DOHH2 (cell line): Measurements from ENCODE around the gene SLC28A1.

Experiments
- H3F3A ChIP-seq: fragments of 200-600 bp; sonication (generic), shearing (Covaris generic); 2 replicates; pipeline ENCODE4 v1.6.0; 2016; ENCODE audit warnings: antibody characterized with exemption, mild to moderate bottlenecking; ENCODE audit not compliant: control insufficient read depth, insufficient read depth
- H3K27ac ChIP-seq: fragments of 200-600 bp; sonication (generic); 2 replicates; pipeline ENCODE4 v1.5.1; 2014; ENCODE audit warnings: low read depth, mild to moderate bottlenecking, low read length, moderate library complexity
- H3K27me3 ChIP-seq: fragments of 200-600 bp; sonication (generic); 2 replicates; pipeline ENCODE4 v1.6.1; 2014; ENCODE audit warnings: mild to moderate bottlenecking, low read length, mixed read lengths; ENCODE audit not compliant: control insufficient read depth
- H3K36me3 ChIP-seq: fragments of 200-600 bp; sonication (generic); 2 replicates; pipeline ENCODE4 v1.6.1; 2014; ENCODE audit warnings: mild to moderate bottlenecking, low read length, moderate library complexity, mixed read lengths; ENCODE audit not compliant: control insufficient read depth
- H3K4me1 ChIP-seq: fragments of 200-600 bp; sonication (generic); 2 replicates; pipeline ENCODE4 v1.6.1; 2014; ENCODE audit warnings: mild to moderate bottlenecking, low read length, mixed read lengths; ENCODE audit not compliant: control insufficient read depth
- H3K4me2 ChIP-seq: fragments of 200-600 bp; sonication (generic); 2 replicates; pipeline ENCODE4 v1.6.0; 2014; ENCODE audit warnings: mild to moderate bottlenecking, low read length, moderate library complexity
- H3K4me3 ChIP-seq: fragments of 200-600 bp; sonication (generic); 2 replicates; pipeline ENCODE4 v1.5.1; 2014; ENCODE audit warnings: mild to moderate bottlenecking, low read length, mixed read lengths
- H3K79me2 ChIP-seq: fragments of 200-600 bp; sonication (generic); 2 replicates; pipeline ENCODE4 v1.6.1; 2014; ENCODE audit warnings: mild to moderate bottlenecking, low read length, mixed read lengths; ENCODE audit not compliant: control insufficient read depth
- H3K9me2 ChIP-seq: fragments of 200-600 bp; sonication (generic); replicated peaks from 2 replicates; pipeline ENCODE4 v1.6.1; 2014; ENCODE audit warnings: mild to moderate bottlenecking, low read length, mixed read lengths; ENCODE audit not compliant: control insufficient read depth
- H3K9me3 ChIP-seq: fragments of 200-600 bp; sonication (generic); 2 replicates; pipeline ENCODE4 v1.6.1; 2014; ENCODE audit warnings: antibody characterized with exemption, low read length, mixed read lengths; ENCODE audit not compliant: control insufficient read depth, insufficient read depth
- H4K20me1 ChIP-seq: fragments of 200-600 bp; sonication (generic); 2 replicates; pipeline ENCODE4 v1.6.0; 2014; ENCODE audit warnings: low read depth, mild to moderate bottlenecking, antibody characterized with exemption, low read length, moderate library complexity; ENCODE audit not compliant: control insufficient read depth, insufficient read depth
- CTCF ChIP-seq: fragments of 200-600 bp; sonication (generic); IDR thresholded peaks from one replicate; pipeline ENCODE4 v1.5.1; 2014; ENCODE audit warnings: antibody characterized with exemption, mild to moderate bottlenecking, low read depth, low read length; ENCODE audit not compliant: poor library complexity, severe bottlenecking
- EZH2phosphoT487 ChIP-seq: fragments of 200-600 bp; sonication (generic); IDR thresholded peaks from 2 replicates; pipeline ENCODE4 v1.6.1; 2017; ENCODE audit warnings: borderline replicate concordance, mild to moderate bottlenecking, antibody characterized with exemption, low read length, moderate library complexity, mixed read lengths

The SLC28A1 gene

GRCh38 chr15:84991014-84991712, 106.7 kb downstream of the SLC28A1 start:
- H3K27ac ChIP-seq, result no peak overlapping the region
- H3K27me3 ChIP-seq, result no peaks in the 10 kb centered on the region
- no peak for TF ChIP-seq EZH2phosphoT487
- no peak for TF ChIP-seq CTCF
- H3K4me3 ChIP-seq, result 0 out of 2 replicates have a peak overlapping the region, but pooled peaks have one; percentile 8
- no peaks in the 10 kb centered on the region for H3K9me2 ChIP-seq
- no peaks in the 10 kb centered on the region for H3K36me3 ChIP-seq
- H3K79me2 ChIP-seq, result peaks cover 57% of the 10 kb centered on the region
- H3K4me2 ChIP-seq, result peak overlapping the region; percentile 24
- H3K4me1 ChIP-seq, result peaks cover 39% of the 10 kb centered on the region
- H3K9me3 ChIP-seq, result no peaks in the 10 kb centered on the region
- H4K20me1 ChIP-seq, result 0 out of 2 replicates have a peak, but pooled peaks cover 4% of the 10 kb centered on the region
- 0 out of 2 replicates have a peak, but pooled peaks cover 3% of the 10 kb centered on the region for H3F3A ChIP-seq

- Histone ChIP-seq H3K4me2 (no peak overlapping the region), H4K20me1 (0 out of 2 replicates have a peak, but pooled peaks cover 4% of the 10 kb centered on the region), H3F3A (no peaks in the 10 kb centered on the region), H3K36me3 (no peaks in the 10 kb centered on the region), H3K79me2 (peaks cover 55% of the 10 kb centered on the region), H3K4me1 (peaks cover 31% of the 10 kb centered on the region), H3K4me3 (no peak overlapping the region), H3K27ac (no peak overlapping the region), H3K27me3 (no peaks in the 10 kb centered on the region), H3K9me3 (no peaks in the 10 kb centered on the region), H3K9me2 (no peaks in the 10 kb centered on the region)
- TF ChIP-seq EZH2phosphoT487, result no peak
- TF ChIP-seq CTCF, result no peak
Observed at GRCh38 chr15:84992157-84992944, 107.9 kb downstream of the SLC28A1 start.
